AG09319 (cell line): ENCODE measurements around the gene C1orf198.

Experiments used
- DNase-seq: peaks from one replicate; pipeline ENCODE4 v3.0.0-alpha.2; 2010; ENCODE audit warnings: low read depth; ENCODE audit errors: extremely low read depth
- CTCF ChIP-seq: IDR thresholded peaks from 2 replicates; pipeline ENCODE4 v1.5.1; 2011; ENCODE audit warnings: low read depth, mild to moderate bottlenecking, inconsistent platforms, low read length, moderate library complexity

Gene C1orf198

GRCh38 chr1:230825761-230826160 lies 42.6 kb downstream of the C1orf198 start:
- DNase-seq, result no peak
- TF ChIP-seq CTCF, result no peak

GRCh38 chr1:230824919-230825721 lies 43.2 kb downstream of the C1orf198 start:
- TF ChIP-seq CTCF, result no peak
- DNase-seq, result peak; percentile 49

GRCh38 chr1:230824551-230824918 lies 43.8 kb downstream of the C1orf198 start:
- DNase-seq, result no peak
- TF ChIP-seq CTCF, result no peak

DNA sequence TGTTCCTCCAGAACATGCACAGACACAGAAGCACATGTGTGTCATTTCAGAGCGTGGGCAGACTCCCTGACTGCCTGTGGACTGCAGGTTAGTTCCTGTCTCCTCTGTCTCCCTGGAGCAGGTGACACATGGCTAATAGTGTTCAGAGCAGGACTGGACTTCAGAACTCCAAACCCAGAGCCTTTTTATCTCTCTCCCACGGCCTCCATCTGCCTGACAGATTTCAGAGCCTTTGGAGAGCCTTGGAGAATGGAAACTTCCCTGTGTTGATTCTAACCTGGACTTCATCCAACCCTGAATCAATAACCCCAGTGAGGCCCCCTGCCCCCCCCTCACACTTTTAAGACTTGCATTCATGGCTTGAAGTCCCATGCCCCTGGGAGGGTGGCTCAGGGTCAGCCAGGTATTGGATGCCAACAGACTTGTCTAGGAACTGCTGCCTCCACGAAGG lies 44.4 kb downstream of the C1orf198 start:
- no peak for DNase-seq
- no peak for TF ChIP-seq CTCF

DNA sequence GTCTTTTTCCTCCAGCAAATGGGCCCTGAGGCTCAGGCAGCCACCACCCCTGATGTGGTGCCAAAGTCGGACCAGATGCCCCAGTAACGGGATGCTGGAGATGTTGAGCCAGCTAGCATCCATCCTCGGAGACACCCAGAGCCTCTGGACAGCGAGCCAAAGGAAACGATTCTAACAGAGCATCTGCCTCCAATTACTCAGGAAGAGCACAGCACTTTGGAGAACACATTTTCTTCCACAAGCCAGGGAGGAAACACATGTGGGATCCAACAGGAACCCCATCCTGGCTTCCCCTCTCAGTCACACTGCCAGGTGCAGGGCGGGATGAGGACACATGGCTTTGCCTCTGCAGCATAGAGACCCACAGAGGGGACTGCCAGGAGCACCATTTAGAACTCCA lies 44.9 kb downstream of the C1orf198 start:
- TF ChIP-seq CTCF, result no peak
- no peak for DNase-seq

GRCh38 chr1:230822092-230822581 lies 46.2 kb downstream of the C1orf198 start:
- TF ChIP-seq CTCF, result no peak
- peak; percentile 79 for DNase-seq

GRCh38 chr1:230821346-230821745 lies 47.0 kb downstream of the C1orf198 start:
- DNase-seq, result no peak
- TF ChIP-seq CTCF, result no peak
